Measurements from ENCODE around the gene BRAP.
A peak's percentile ranks its signal among the peaks of the same experiment; 100 is the strongest.
"Not testable (repeated sequence)": the region's sequence is repeated elsewhere in the genome, so short reads cannot be mapped to it uniquely, and the experiment has no call there.

BRAP gene

GRCh38 chr12:111692575-111693210, 6.9 kb upstream of the BRAP start:
- peak; percentile 41 for TF ChIP-seq CTCF (IDR thresholded peaks at IDR 0.05; ENCODE audit: low read depth, low read length)
- no peak overlapping the region for H3K4me3 ChIP-seq (ENCODE audit: low read depth, low read length)
- in situ Hi-C loops (cut with HindIII; ENCODE audit: low sequenced_read_pairs), result no loop called here
- peak; percentile 7 for DNase-seq (ENCODE audit: low read depth, low spot score)

- no peak for DNase-seq (ENCODE audit: low read depth, low spot score)
- no peak overlapping the region for H3K4me3 ChIP-seq (ENCODE audit: low read depth, low read length)
- in situ Hi-C loops (cut with HindIII; ENCODE audit: low sequenced_read_pairs), result no loop called here
- TF ChIP-seq CTCF (IDR thresholded peaks at IDR 0.05; ENCODE audit: low read depth, low read length), result no peak
Observed at GRCh38 chr12:111691262-111691661, 5.5 kb upstream of the BRAP start.

GRCh38 chr12:111687952-111688351, 2.2 kb upstream of the BRAP start:
- no peak for TF ChIP-seq CTCF (IDR thresholded peaks at IDR 0.05; ENCODE audit: low read depth, low read length)
- no peak for DNase-seq (ENCODE audit: low read depth, low spot score)
- in situ Hi-C loops (cut with HindIII; ENCODE audit: low sequenced_read_pairs), result no loop called here
- H3K4me3 ChIP-seq (ENCODE audit: low read depth, low read length), result no peak overlapping the region

- no peak for DNase-seq (ENCODE audit: low read depth, low spot score)
- TF ChIP-seq CTCF (IDR thresholded peaks at IDR 0.05; ENCODE audit: low read depth, low read length), result peak; percentile 6
- in situ Hi-C loops (cut with HindIII; ENCODE audit: low sequenced_read_pairs), result no loop called here
- no peak overlapping the region for H3K4me3 ChIP-seq (ENCODE audit: low read depth, low read length)
Observed at GRCh38 chr12:111687255-111687654, 1.5 kb upstream of the BRAP start.

- in situ Hi-C loops (cut with HindIII; ENCODE audit: low sequenced_read_pairs), result no loop called here
- H3K4me3 ChIP-seq (ENCODE audit: low read depth, low read length), result peak overlapping the region; percentile 93
- TF ChIP-seq CTCF (IDR thresholded peaks at IDR 0.05; ENCODE audit: low read depth, low read length), result no peak
- DNase-seq (ENCODE audit: low read depth, low spot score), result no peak
Observed at GRCh38 chr12:111686574-111687105, 884 bp upstream of the BRAP start.

GRCh38 chr12:111685322-111685810, 390 bp downstream of the BRAP start:
- peak overlapping the region; percentile 93 for H3K4me3 ChIP-seq (ENCODE audit: low read depth, low read length)
- TF ChIP-seq CTCF (IDR thresholded peaks at IDR 0.05; ENCODE audit: low read depth, low read length), result no peak
- in situ Hi-C loops (cut with HindIII; ENCODE audit: low sequenced_read_pairs), result no loop called here
- DNase-seq (ENCODE audit: low read depth, low spot score), result peak; percentile 21

- DNase-seq (ENCODE audit: low read depth, low spot score); in situ Hi-C loops (cut with HindIII; ENCODE audit: low sequenced_read_pairs): not testable (repeated sequence)
- H3K4me3 ChIP-seq (ENCODE audit: low read depth, low read length), result peak overlapping the region; percentile 93
Observed at GRCh38 chr12:111684485-111685198, 1.1 kb downstream of the BRAP start.
